Chondrocyte (in vitro differentiated cells): ENCODE data around the gene NOP14. TPM values are rescaled to one million over a fixed set of nuclear protein-coding genes. Genes with fewer than 3 reads are reported as not detected.
A peak's percentile ranks its signal among the peaks of the same experiment; 100 is the strongest.

Source experiments
- DNase-seq: peaks from one replicate; pipeline ENCODE4 v3.0.0; 2021; ENCODE audit warnings: mixed read lengths, low spot score
- H3K27ac Mint-ChIP-seq: one replicate; pipeline ENCODE4 v1.8.0; 2021; ENCODE audit warnings: mild to moderate bottlenecking, moderate library complexity, mixed read lengths; ENCODE audit not compliant: unreplicated experiment
- H3K27me3 Mint-ChIP-seq: 2 replicates; pipeline ENCODE4 v1.8.0; 2021; ENCODE audit warnings: low read depth, mixed read lengths
- H3K36me3 Mint-ChIP-seq: 2 replicates; pipeline ENCODE4 v1.8.0; 2021; ENCODE audit warnings: low read depth, mixed read lengths
- H3K4me1 Mint-ChIP-seq: 2 replicates; pipeline ENCODE4 v1.8.0; 2021; ENCODE audit warnings: low read depth, mild to moderate bottlenecking, mixed read lengths
- H3K4me3 Mint-ChIP-seq: one replicate; pipeline ENCODE4 v1.8.0; 2021; ENCODE audit warnings: mild to moderate bottlenecking, moderate library complexity, mixed read lengths; ENCODE audit not compliant: unreplicated experiment
- H3K9me3 Mint-ChIP-seq: 2 replicates; pipeline ENCODE4 v1.8.0; 2021; ENCODE audit warnings: low read depth, mixed read lengths
- total RNA-seq: library from RNA; stranded (reverse); gene quantifications from 3 replicates; pipeline ENCODE4 v1.2.1, GENCODE V29; 2021
- TF ChIP-seq, protein P1 (sequence below): fragments of 200-600 bp; sonication (generic); IDR thresholded peaks from 2 replicates; pipeline ENCODE4 v1.5.0; 2021; ENCODE audit warnings: antibody characterized with exemption, mild to moderate bottlenecking, moderate library complexity

NOP14 gene
- total RNA-seq, 1 donor from 2014 or later, result 22.2 TPM

DNA sequence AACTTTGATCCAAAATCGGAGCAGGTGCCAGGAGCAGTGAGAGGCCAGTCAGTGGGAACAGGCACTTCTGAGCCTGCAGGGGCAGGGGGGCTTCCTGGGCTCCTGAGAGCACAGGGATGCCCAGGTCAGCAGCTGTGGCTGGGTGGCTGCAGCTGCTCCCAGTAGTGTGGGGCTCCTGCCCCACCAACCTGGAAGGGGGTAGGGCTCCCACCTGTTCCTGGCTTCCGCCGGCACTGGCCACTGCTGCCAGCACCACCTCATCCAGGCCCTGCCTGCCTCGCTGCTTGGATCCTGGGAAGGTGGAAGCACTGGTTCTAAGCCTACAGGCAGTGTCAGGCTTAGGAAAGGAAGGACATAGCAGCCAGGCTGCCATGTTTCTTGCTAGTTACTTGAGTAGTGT lies 18.8 kb upstream of the NOP14 start:
- no peaks in the 10 kb centered on the region for H3K9me3 Mint-ChIP-seq
- H3K4me3 Mint-ChIP-seq, result no peak overlapping the region
- peaks cover 2% of the 10 kb centered on the region for H3K36me3 Mint-ChIP-seq
- DNase-seq, result no peak
- TF ChIP-seq, protein P1, sequence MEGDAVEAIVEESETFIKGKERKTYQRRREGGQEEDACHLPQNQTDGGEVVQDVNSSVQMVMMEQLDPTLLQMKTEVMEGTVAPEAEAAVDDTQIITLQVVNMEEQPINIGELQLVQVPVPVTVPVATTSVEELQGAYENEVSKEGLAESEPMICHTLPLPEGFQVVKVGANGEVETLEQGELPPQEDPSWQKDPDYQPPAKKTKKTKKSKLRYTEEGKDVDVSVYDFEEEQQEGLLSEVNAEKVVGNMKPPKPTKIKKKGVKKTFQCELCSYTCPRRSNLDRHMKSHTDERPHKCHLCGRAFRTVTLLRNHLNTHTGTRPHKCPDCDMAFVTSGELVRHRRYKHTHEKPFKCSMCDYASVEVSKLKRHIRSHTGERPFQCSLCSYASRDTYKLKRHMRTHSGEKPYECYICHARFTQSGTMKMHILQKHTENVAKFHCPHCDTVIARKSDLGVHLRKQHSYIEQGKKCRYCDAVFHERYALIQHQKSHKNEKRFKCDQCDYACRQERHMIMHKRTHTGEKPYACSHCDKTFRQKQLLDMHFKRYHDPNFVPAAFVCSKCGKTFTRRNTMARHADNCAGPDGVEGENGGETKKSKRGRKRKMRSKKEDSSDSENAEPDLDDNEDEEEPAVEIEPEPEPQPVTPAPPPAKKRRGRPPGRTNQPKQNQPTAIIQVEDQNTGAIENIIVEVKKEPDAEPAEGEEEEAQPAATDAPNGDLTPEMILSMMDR, result no peak
- no peaks in the 10 kb centered on the region for H3K27me3 Mint-ChIP-seq
- H3K4me1 Mint-ChIP-seq, result peaks cover 12% of the 10 kb centered on the region
- H3K27ac Mint-ChIP-seq, result no peak overlapping the region

DNA sequence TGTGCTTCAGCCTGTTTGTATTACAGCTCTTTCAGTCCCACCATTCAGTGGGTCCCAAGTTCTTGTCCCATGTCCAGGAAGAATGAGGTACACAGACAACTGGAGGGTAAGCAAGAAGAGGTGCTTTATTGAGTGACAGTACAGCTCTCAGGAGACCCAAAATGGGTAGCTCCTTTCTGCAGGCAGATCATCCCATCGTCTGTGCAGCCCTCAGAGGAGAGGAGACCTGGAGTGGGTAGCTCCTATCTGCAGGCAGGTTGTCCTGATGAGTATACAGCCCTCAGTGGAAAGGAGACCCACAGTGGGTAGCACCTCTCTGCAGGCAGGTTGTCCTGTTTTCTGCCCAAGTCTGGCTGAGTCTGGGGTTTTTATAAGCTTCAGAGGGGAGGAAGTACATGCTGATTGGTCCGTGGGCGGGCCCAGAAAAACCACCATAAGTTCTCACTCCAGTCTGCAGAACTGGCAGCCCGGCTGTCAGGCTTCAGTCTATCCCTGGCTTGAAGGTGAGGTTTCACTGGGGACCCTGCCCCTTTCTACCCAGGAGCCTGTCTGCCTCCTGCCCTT lies 18.1 kb upstream of the NOP14 start:
- no peak overlapping the region for H3K27ac Mint-ChIP-seq
- H3K9me3 Mint-ChIP-seq, result no peaks in the 10 kb centered on the region
- DNase-seq, result no peak
- peaks cover 2% of the 10 kb centered on the region for H3K36me3 Mint-ChIP-seq
- H3K4me1 Mint-ChIP-seq, result peaks cover 13% of the 10 kb centered on the region
- no peak overlapping the region for H3K4me3 Mint-ChIP-seq
- no peaks in the 10 kb centered on the region for H3K27me3 Mint-ChIP-seq
- TF ChIP-seq, protein P1, result no peak

DNA sequence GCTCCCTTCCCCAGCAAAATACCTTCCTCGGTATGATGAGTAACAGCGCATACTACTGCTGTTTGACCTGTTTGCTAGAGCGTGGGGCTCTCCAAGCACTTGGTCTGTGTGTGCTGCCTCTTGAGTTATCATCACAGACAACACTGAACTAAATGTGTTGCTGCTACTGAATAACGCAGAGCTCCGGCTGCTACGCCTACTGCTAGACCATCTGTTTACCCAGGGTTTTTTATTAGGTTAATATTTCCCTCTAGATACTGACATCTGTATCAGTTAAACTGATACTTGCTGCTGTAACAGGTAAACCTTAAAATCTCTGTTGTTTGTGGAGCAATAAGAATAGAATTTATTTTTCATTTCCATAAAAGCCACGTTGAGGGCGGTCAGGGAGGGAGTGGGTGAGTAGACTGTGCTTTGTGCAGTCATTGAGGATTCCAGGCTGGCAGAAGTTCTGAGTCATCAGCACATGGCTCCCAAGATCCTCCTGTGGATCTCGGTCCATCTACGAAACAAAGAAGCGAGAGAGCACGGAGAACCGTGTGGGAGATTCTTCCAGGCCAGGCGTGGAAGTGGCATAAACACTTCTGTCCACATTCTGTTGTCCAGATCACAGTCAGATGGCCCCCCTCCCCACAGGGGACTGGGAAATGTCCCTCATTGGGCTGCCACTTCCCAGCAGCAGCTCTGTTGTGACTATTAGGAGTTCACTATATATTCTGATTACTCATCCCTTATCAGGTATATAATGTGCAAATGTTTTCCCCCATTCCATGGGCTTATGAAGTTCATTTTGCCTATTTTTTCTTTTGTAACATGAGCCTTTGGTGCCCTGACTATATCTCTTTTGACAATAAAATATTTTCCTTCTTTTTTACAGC lies 14.2 kb upstream of the NOP14 start:
- no peaks in the 10 kb centered on the region for H3K27me3 Mint-ChIP-seq
- DNase-seq, result no peak
- H3K27ac Mint-ChIP-seq, result peak overlapping the region; percentile 87
- peaks cover 1% of the 10 kb centered on the region for H3K36me3 Mint-ChIP-seq
- H3K4me3 Mint-ChIP-seq, result no peak overlapping the region
- TF ChIP-seq, protein P1, result no peak
- H3K4me1 Mint-ChIP-seq, result peaks cover 13% of the 10 kb centered on the region
- H3K9me3 Mint-ChIP-seq, result no peaks in the 10 kb centered on the region

DNA sequence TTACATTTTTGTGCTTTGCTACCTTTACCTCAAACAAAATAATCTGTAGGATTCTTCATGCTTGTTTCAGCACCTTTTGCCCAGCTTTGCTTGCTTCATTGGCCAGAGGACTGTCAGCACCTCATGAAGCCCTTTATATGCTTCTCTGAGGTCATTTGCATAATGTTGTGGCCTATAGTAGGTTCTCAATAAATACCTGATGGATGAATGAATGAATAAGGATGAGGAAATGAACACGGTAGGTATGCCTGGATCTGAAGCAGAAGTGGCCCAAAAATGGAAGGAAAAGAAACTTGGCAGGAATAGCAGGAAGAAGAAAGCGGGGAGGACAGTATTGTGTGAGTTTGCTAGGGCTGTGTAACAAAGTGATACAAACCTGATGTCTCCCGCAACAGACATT lies 8.1 kb upstream of the NOP14 start:
- Mint-ChIP-seq H3K27ac (no peak overlapping the region), H3K36me3 (peaks cover 1% of the 10 kb centered on the region), H3K27me3 (no peaks in the 10 kb centered on the region), H3K9me3 (no peaks in the 10 kb centered on the region), H3K4me3 (no peak overlapping the region), H3K4me1 (peaks cover 3% of the 10 kb centered on the region)
- TF ChIP-seq, protein P1, result no peak
- DNase-seq, result no peak

DNA sequence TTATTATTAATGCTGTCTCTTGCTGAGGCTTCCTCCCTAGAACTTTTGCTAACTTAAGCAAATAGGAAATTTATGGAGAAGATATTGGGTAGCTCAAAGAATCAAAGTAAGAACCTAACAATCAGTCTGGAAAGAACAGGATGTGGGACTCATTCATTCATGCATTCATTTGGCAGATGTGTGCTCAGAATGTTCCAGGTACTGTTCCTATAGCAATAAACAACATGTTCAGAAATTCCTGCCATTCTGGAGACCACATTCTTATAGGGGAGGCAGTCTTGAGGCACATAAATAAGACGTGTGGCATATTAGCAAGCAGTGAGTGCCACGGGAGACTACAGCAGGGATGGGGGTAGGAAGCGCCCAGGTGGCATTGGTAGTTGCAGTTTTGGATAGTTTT lies 5.2 kb upstream of the NOP14 start:
- peaks cover 16% of the 10 kb centered on the region for H3K4me1 Mint-ChIP-seq
- no peak overlapping the region for H3K4me3 Mint-ChIP-seq
- H3K27me3 Mint-ChIP-seq, result no peaks in the 10 kb centered on the region
- TF ChIP-seq, protein P1, result no peak
- DNase-seq, result no peak
- no peaks in the 10 kb centered on the region for H3K9me3 Mint-ChIP-seq
- H3K36me3 Mint-ChIP-seq, result no peaks in the 10 kb centered on the region
- no peak overlapping the region for H3K27ac Mint-ChIP-seq
